GM21381 (cell line): ENCODE data around the gene OSER1.
"Not testable (repeated sequence)": the region's sequence is repeated elsewhere in the genome, so short reads cannot be mapped to it uniquely, and the experiment has no call there.

ENCODE experiments used
- ATAC-seq: cut with Tn5 transposase; IDR thresholded peaks from one replicate; pipeline ENCODE4 v1.9.1; 2021; ENCODE audit warnings: mild to moderate bottlenecking, moderate library complexity; ENCODE audit not compliant: unreplicated experiment

The OSER1 gene

GRCh38 chr20:44210406-44211176 lies at the start of gene OSER1:
OSER1 (minus strand) TSS chr20:44210771; CDS start chr20:44206957, 3,814 bp downstream.
- peak; percentile 78 for ATAC-seq

- no peak for ATAC-seq
These were observed 47.8 kb upstream of the OSER1 start for GRCh38 chr20:44258226-44258890.

- no peak for ATAC-seq
These were observed 46.4 kb upstream of the OSER1 start for GRCh38 chr20:44256961-44257360.

GRCh38 chr20:44255942-44256341 lies 45.4 kb upstream of the OSER1 start:
- ATAC-seq = no peak

- no peak for ATAC-seq
These were observed 43.5 kb upstream of the OSER1 start for GRCh38 chr20:44254073-44254472.

- no peak for ATAC-seq
These were observed 43.0 kb upstream of the OSER1 start for GRCh38 chr20:44253528-44253927.

- no peak for ATAC-seq
These were observed 40.7 kb upstream of the OSER1 start for GRCh38 chr20:44251284-44251683.

GRCh38 chr20:44248410-44248759 lies 37.8 kb upstream of the OSER1 start:
- no peak for ATAC-seq

GRCh38 chr20:44247586-44248409 lies 37.2 kb upstream of the OSER1 start:
- ATAC-seq = no peak

GRCh38 chr20:44247131-44247571 lies 36.6 kb upstream of the OSER1 start, which contains the start of gene GDAP1L1:
GDAP1L1 (plus strand) TSS chr20:44247308; CDS start chr20:44247335, 27 bp downstream.
- no peak for ATAC-seq

- ATAC-seq = no peak
These were observed 35.4 kb upstream of the OSER1 start for GRCh38 chr20:44245977-44246376.

- ATAC-seq = no peak
These were observed 31.2 kb upstream of the OSER1 start for GRCh38 chr20:44241796-44242195.

- ATAC-seq = not testable (repeated sequence)
These were observed 26.3 kb upstream of the OSER1 start for GRCh38 chr20:44236840-44237239.

- no peak for ATAC-seq
These were observed 25.1 kb upstream of the OSER1 start for GRCh38 chr20:44235702-44236101.

GRCh38 chr20:44234566-44235317 lies 24.2 kb upstream of the OSER1 start:
- ATAC-seq = no peak

- ATAC-seq = no peak
These were observed 23.0 kb upstream of the OSER1 start for GRCh38 chr20:44233436-44234016.

GRCh38 chr20:44232469-44232856 lies 21.9 kb upstream of the OSER1 start:
- not testable (repeated sequence) for ATAC-seq

GRCh38 chr20:44231713-44232468 lies 21.3 kb upstream of the OSER1 start:
- no peak for ATAC-seq

GRCh38 chr20:44231193-44231592 lies 20.6 kb upstream of the OSER1 start:
- ATAC-seq = no peak
